Nephron progenitor cell (in vitro differentiated cells): ENCODE results near the gene ACOT13.
"Not testable (repeated sequence)": the region's sequence is repeated elsewhere in the genome, so short reads cannot be mapped to it uniquely, and the experiment has no call there.

ENCODE experiments used
- DNase-seq: peaks from one replicate; pipeline ENCODE4 v3.0.0; 2021
- H3K27ac Mint-ChIP-seq: 2 replicates; pipeline ENCODE4 v1.8.0; 2021; ENCODE audit warnings: mild to moderate bottlenecking, moderate library complexity, mixed read lengths
- H3K27me3 Mint-ChIP-seq: 2 replicates; pipeline ENCODE4 v1.8.0; 2021; ENCODE audit warnings: mild to moderate bottlenecking, low read depth, mixed read lengths; ENCODE audit not compliant: poor library complexity
- H3K36me3 Mint-ChIP-seq: 2 replicates; pipeline ENCODE4 v1.8.0; 2021; ENCODE audit warnings: low read depth, mixed read lengths
- H3K4me1 Mint-ChIP-seq: 2 replicates; pipeline ENCODE4 v1.8.0; 2021; ENCODE audit warnings: mixed read lengths
- H3K4me3 Mint-ChIP-seq: 2 replicates; pipeline ENCODE4 v1.8.0; 2021; ENCODE audit warnings: mild to moderate bottlenecking, moderate library complexity, mixed read lengths
- H3K9me3 Mint-ChIP-seq: 2 replicates; pipeline ENCODE4 v1.8.0; 2021; ENCODE audit warnings: mild to moderate bottlenecking, moderate library complexity, mixed read lengths
- CTCF ChIP-seq: fragments of 200-600 bp; sonication (generic); IDR thresholded peaks from 2 replicates; pipeline ENCODE4 v1.5.0; 2021; ENCODE audit warnings: antibody characterized with exemption

The ACOT13 gene

GRCh38 chr6:24692848-24693592 lies 26.1 kb downstream of the ACOT13 start:
- Mint-ChIP-seq H3K9me3 (no peaks in the 10 kb centered on the region), H3K36me3 (peaks cover 4% of the 10 kb centered on the region), H3K27me3 (no peaks in the 10 kb centered on the region), H3K4me3 (no peak overlapping the region), H3K4me1 (peaks cover 5% of the 10 kb centered on the region), H3K27ac (peak overlapping the region; percentile 41)
- TF ChIP-seq CTCF = no peak
- no peak for DNase-seq

GRCh38 chr6:24694198-24694597 lies 27.3 kb downstream of the ACOT13 start:
- Mint-ChIP-seq H3K4me3 (no peak overlapping the region), H3K36me3 (peaks cover 13% of the 10 kb centered on the region), H3K4me1 (peaks cover 5% of the 10 kb centered on the region), H3K9me3 (no peaks in the 10 kb centered on the region), H3K27me3 (no peaks in the 10 kb centered on the region), H3K27ac (no peak overlapping the region)
- no peak for DNase-seq
- TF ChIP-seq CTCF = no peak

GRCh38 chr6:24695635-24696034 lies 28.8 kb downstream of the ACOT13 start:
- H3K27me3 Mint-ChIP-seq, H3K4me3 Mint-ChIP-seq, H3K27ac Mint-ChIP-seq, H3K4me1 Mint-ChIP-seq, H3K9me3 Mint-ChIP-seq, DNase-seq: not testable (repeated sequence)
- peaks cover 26% of the 10 kb centered on the region for H3K36me3 Mint-ChIP-seq
- peak; percentile 30 for TF ChIP-seq CTCF

- no peak overlapping the region for H3K4me3 Mint-ChIP-seq
- no peak for DNase-seq
- H3K9me3 Mint-ChIP-seq = no peaks in the 10 kb centered on the region
- H3K27me3 Mint-ChIP-seq = no peaks in the 10 kb centered on the region
- H3K36me3 Mint-ChIP-seq = peaks cover 29% of the 10 kb centered on the region
- H3K27ac Mint-ChIP-seq = no peak overlapping the region
- H3K4me1 Mint-ChIP-seq = peaks cover 5% of the 10 kb centered on the region
- no peak for TF ChIP-seq CTCF
Observed at GRCh38 chr6:24696097-24696496, 29.2 kb downstream of the ACOT13 start.

GRCh38 chr6:24699521-24700359 lies 32.9 kb downstream of the ACOT13 start:
- Mint-ChIP-seq H3K27me3 (no peaks in the 10 kb centered on the region), H3K36me3 (peaks cover 49% of the 10 kb centered on the region), H3K4me3 (no peak overlapping the region), H3K9me3 (no peaks in the 10 kb centered on the region), H3K27ac (no peak overlapping the region), H3K4me1 (no peaks in the 10 kb centered on the region)
- no peak for TF ChIP-seq CTCF
- DNase-seq = no peak
